Thyroid gland (tissue), 4 donors: Measurements from ENCODE around the gene TMC6.

ENCODE experiments used
- CTCF ChIP-seq, 6 experiments: fragments of 200-600 bp in 3 of 6; fragments of 450-650 bp in 3 of 6; sonication (generic) in 3 of 6; IDR thresholded peaks; one replicate each; pipeline ENCODE4 v1.5.1; 2016 to 2019; ENCODE audit warnings: antibody characterized with exemption in 6 of 6, mild to moderate bottlenecking in 2 of 6, inconsistent platforms in 1 of 6, moderate library complexity in 1 of 6
- POLR2A ChIP-seq, 2 donors: fragments of 450-650 bp; IDR thresholded peaks; one replicate each; pipeline ENCODE4 v1.6.1; 2017; ENCODE audit warnings: antibody characterized with exemption in 2 of 2, mild to moderate bottlenecking in 2 of 2, moderate library complexity in 1 of 2

- no peak for TF ChIP-seq POLR2A (IDR thresholded peaks at IDR 0.05)
- TF ChIP-seq CTCF (IDR thresholded peaks at IDR 0.05) = peak; percentile 61 to 92 (median 72)
Observed at GRCh38 chr17:78176548-78177025, 48.0 kb upstream of the TMC6 start.
